ENCODE results near the gene DPYD.

The DPYD gene

DNA sequence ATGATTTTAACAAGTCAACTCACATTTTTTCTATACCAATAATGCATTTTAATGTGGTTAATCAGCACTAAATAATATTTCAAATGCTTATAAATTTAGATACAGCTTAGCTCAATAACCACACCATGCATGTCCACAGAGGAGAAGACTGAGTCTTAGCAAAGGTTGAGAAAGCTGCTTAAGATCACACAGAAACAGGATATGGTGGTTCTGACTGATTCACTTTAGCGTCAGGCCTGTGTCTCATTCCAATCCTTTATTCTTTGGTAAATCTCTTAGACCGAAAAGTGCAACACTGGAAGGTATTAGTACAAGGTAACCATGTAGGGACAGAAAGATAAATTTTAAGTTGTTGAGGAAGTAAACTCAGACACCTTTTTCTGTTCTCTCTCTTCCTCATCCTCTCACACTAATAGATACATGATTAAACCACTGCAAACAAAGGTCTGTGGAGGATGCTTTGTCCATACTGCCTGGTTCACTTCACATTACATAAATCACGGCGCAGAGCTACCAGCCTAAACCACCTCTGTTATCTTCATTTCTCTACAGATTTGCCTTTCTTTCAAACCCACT, 139.0 kb downstream of the DPYD start:
- no peak for DNase-seq

DNA sequence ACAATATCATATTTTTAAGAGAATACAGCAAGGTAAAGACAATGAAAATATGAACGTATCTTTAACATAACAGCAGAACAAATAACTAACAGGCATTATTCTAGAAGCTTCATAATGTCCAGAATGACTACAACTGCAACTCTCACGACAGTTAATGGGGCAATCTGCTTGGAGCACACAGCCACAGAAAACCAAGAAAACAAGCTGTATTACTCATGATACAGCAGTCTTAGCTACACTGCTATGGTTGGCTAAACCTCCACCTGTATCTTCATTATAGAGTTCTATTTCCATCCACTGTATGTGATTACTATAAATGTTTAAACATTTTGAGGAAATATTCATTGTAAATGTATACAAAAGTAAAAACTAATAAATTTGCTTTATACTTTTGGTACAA, 139.9 kb downstream of the DPYD start:
- DNase-seq = no peak

DNA sequence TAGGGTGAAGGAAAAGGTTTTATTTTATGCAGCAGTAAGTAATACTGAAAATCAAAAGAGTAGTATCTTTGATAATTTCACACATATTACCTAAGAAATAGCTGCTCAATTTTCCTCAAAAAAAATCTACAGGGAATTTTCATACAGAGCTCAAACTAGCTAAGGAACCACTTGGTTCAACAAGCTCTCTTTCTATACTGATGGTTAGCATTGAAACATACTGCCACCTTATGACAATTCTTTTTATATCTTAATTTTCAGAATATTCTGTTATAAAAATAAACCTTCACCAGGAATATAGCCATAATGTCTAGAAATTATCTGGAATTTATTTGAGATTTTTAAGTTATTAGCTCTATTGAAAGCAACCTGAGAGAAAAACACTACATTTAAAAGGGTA, 142.1 kb downstream of the DPYD start:
- no peak for DNase-seq

DNA sequence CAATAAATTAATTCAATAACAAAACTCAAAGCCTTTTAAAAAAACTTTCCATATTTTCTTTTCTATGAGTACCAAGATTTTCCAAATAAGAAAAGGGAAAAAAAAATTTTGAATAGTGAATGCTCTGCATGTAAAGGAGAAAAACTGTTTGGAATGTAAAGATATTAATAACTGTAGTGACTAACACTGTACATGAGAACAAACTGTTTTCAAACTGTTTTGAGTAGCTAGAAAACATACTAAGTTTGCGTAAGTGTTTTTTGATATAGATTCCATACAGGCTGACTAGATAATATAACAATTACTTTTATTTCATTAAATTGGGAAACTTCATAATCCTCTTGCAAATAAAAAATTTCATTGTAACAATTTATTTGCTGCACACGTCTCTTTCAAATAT, 150.5 kb downstream of the DPYD start:
- DNase-seq = no peak

DNA sequence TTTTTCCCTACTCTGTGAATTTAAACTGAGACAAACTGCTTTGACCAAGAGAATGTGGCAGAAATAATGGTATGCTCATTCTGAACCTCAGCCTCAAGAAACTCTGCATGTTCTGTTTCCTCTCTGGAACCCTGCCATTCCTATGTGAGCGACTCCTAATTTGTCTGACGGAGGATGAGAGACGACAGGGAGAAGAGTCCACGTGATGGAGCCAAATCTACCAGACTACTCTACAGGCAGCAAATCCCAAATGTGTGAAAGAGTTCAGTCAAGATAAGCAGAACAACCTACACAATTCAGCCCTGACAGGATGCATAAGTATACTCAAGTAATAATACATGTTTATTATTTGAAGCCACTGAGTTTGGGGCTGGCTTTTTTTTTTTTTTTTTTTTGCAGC, 153.5 kb downstream of the DPYD start:
- no peak for DNase-seq

DNA sequence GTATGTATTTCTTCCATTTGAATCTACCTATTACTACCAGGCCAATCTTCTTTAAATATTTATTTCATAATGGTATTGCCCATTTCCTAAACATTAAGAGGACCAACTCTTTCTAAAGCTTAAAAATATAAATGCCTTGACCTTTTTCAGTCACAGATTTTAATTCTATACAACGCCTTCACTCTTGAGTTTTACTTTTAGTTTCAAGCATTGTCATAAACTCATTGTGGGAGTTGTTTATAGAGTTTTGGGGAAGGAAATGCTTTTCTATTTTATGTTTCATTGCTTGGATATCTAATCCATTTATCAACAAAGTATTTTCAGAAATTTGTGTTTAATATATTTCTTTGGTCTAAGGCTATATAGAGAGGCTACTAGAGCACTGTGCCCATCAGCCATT, 155.8 kb downstream of the DPYD start:
- no peak for DNase-seq

DNA sequence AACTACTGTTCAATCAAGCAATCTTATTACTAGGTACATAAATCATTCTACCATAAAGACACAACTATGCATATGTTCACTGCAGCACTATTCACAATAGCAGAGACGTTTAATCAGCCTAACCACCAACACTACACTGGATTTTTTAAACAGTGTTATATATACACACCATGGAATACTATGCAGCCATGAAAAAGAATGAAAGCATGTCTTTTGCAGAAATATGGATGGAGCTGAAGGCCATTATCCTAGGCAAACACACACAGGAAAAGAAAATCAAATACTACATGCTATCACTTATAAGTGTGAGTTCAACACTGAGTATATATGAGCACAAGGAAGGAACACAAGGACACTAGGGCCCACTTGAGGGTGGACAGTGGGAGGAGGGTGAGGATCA, 159.2 kb downstream of the DPYD start:
- DNase-seq = no peak

DNA sequence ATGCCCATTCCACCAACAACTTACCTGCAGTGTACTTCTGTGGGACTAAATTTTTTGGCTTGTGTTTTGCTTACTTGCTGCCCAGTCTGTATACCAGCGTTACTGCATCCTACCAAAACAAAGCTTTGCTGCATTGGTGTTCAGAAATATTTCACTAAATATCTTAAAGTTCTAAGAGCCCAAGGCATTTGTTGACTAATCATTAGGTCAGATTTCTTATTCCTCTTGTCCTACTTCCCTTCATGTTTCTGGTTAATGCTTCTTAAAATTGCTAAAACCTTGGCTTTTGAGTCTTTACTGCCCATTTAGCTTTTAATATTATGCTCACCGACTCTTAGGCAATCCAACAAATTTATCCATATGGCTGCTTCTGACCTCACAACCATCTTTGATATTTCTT, 161.8 kb downstream of the DPYD start:
- DNase-seq = no peak

DNA sequence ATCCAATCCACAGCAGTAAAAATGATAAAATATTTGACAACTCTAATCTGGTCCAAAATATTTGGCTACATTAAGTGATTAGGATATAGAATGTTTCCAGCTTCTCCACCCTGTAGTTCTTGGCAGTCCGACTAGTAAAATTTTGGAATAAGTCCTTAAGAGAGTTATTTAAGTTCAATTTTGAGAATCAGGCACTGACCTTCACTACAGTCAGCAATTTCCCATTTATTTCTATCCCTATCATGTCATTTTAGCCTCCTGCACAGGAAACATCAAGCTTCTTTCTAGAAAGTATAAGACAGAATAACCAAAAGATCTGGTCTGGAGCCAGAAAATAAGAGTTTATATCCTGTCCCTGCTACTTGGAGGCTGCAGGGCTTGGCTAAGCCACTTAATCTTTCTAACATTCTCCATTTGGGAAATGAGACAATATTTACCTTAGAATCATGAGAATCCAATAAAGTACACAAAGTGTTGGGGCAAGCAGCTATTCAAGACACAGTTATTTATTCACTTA, 162.2 kb downstream of the DPYD start:
- no peak for DNase-seq

DNA sequence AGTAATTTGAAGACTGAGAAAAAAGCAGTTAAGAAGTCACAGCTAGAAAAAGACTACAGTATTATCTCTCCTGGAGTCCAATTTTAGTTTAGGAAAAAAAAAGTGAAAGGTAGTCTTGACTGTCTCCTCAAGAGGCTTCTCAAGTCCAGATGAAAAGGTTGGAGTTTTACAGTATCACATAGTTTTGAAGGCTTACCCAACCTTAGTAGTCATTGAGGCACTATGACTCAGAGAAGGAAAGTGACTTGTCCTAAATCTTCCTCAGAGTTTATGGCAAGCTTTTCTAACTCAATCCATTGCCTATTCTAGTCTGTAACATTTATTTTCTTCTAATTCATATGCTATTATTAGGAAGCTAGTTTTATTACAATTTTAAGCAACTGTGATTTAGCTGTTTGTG, 174.9 kb downstream of the DPYD start:
- DNase-seq = no peak

DNA sequence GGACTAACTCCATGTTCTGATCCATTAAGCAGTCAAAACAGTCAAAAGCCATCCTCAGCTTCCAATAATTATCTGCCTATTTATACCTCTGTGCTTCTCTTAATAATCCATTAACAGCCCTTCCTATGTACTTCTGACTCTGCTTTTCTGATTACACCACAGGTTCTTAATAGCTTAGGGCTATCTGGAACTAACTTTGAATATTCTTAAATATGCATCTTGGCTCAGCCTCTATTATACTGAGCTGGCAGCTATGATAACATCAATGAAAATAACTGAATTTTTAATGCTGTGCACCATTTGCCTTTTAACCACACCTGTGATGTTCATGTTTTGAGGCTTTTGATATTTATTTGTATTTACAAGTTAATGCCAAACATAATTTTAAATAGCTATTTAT, 175.9 kb downstream of the DPYD start:
- DNase-seq = no peak

DNA sequence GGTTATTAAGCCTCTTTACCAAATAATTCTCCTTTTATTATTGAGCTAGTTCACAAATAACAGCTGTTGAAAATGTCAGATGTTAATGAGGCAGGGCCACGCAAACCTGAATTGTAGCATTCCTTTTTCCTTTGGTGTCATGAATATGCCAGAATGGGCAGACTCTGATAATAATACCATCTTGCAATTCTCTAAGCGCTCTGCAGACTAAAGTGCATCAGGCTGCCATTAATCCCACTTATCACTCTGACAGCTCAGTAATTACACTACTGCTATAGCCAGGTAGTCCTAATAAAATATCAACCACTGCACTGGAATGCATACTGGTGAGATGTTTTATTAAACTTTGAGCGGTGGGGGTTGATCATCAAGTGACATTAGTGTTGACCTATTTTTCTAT, 177.7 kb downstream of the DPYD start:
- DNase-seq = no peak

DNA sequence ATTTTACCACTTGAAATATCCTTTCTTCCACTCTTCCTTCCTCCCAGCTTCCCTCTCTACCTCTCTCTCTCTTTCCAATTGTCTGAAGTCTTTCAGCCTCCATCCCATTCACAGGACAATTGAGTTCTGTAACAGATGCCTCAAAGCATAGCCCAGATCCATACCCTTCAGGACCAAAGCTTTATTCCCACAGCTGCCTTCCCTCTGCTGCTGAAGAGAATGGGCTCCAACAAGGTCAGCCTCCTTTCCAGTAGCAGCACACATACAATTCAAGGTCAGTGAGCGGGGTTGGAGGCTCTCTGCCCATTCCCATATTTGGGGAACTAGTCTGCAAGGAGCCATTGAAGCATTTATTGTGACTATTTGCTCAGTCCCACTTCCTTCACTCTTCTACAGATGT, 179.9 kb downstream of the DPYD start:
- no peak for DNase-seq

DNA sequence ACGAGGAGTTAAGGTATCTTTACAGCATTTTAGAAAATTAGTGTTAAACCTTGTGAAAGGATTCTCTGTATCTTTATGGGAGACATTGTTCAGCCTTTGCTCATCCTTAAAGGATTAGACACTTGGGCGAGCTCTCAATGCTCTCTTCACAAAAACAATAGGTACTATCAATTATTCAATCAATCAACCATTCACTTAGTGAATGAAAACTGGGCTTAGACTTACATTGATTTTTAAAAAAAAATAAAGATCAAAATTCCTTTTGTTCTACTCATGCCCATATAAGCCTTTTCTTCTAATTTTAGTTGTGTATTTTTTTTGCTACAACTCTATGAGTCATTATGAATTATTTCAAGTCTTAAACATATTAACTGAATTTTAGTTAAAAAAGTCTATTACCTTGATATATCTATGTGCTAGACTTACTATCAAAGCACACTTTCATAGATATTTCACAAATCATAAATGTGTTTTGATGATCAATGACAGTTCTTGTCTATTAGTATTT, 181.2 kb downstream of the DPYD start:
- DNase-seq = no peak

DNA sequence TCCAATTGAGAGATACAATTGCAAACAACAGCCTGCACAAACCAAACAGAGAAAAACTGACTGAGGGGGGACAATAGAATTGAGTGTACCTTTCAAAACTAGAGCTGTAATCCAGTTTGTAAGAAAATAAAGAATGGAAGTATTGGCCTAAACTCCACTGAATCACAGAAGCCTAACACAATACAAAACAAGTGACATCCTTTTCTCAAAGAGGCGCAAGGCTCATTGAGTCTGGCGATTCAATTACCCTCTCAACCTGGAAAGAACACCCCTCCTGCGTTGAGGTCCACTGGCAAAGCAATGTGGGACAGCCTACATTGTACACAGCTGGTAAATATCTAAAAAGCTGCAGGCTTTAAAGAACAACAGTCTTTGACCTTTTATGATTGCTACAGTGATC, 182.6 kb downstream of the DPYD start:
- DNase-seq = no peak

DNA sequence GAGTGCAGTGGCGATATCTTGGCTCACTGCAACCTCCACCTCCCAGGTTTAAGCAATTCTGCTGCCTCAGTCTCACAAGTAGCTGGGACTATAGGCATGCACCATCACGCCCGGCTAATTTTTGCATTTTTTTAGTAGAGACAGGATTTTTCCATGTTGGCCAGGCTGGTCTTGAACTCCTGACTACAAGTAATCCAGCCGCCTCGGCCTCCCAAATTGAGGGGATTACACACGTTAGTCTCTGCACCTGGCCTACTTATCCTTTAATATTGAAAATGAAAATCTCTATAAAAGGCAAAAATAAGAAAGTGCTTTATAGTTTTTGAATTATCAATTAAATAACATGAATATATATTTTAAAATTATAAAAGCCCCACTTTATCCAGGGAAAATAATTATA, 190.6 kb downstream of the DPYD start:
- no peak for DNase-seq

DNA sequence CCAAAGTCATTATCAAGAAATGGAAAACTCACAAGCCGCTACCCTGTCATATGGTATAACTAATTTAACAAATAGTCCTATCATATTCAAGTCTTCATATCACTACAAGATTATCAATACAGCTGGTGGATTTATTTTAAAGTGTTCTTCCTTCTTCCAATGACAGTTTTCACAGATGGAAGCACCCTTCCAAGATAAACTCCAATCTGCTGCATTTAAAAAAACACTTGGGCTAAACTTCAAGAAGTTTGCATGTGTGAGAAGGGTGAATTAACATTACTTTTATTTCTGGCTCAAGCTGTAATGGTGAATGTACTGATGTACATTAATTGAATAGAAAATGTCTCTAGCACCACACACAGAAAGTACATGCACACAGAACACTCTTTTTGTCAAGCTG, 192.4 kb downstream of the DPYD start:
- no peak for DNase-seq

DNA sequence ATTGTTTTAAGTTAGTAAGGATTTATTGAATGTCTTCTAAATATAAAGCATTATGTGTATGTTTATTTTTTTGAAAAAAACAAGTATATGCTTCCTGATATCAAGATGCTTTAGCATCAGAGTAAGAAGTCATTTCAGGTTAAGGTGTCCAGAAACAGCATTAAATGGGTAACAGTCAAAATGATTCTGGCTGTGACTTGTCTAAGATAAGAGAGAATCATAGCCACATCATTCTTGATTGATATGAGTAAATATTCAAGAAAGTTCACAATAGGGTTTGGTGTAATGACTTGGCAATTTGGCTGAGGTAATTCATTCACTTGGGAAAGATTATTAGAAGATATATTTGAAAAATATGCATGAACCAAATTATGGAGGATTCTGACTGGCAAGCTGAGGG, 193.8 kb downstream of the DPYD start:
- no peak for DNase-seq

DNA sequence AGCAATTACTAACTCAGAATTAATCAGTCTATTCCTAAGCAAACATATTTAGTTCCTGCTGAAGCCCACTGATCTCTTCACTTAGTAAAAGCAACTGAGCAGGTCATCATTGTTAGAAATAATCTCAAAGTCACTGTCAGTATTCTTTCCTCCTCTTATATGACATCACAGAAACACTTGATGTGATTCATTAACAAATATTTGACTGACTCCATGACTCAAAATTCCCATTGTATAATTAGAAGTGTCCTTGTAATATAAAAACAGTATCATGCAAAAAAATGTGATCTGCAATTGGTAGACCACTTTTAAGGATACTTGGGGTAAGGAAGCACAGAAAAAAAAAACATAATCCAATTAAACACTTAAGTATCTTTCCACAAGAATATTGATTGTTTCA, 194.4 kb downstream of the DPYD start:
- no peak for DNase-seq

DNA sequence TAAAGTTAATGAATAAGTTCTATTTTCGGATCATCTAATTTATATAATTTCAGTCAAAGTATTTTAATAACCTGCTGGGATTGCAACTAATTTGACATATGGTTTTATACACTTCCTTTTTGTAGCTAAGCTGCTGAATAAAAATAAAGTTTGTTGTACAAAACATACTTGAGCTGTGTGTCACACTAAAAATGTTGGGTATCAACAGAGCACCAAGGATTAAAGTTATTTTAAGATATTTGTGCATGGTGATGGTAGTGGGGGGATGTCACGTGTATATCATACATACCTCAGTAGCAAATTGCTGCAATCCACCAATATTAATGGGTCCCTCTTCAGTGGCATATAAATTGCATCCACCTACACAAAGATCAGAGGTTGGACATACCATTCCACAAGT, 199.6 kb downstream of the DPYD start:
- DNase-seq = no peak

DNA sequence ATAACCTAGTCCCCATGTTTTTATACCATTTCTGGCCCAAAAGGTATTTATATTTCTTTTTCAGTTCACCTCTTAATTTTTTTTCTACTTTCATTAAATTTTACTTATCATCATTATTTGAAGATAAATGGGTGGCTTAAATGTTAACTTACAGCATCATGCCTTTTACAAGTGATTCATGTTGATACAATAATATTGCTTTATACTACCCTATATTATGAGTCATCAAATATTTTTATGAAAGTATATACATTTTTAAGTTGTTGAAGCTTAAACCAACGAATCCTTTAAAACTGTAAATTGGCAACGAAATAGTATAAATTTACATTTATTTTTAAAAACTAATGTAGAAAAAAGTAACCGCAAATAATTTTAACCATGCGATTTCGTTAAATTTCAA, 207.9 kb downstream of the DPYD start:
- no peak for DNase-seq

DNA sequence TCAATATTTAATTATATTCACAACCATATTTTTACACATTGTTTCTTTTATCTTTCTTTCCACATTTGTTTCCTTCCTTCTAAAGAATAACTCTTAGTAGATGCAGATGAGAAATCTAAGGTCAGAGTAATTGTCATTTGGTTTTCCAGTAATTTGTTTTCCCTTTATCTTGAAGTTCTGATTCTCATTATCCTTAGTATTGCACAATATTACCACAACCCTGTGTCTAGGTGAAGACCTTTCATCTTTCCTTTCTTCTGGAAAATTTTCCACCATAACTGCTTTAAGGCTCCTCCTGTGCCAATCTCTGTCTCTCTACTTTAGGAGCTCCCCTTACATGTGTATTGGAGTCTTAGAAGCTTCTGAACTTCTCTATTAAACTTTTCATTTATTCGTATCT, 209.0 kb downstream of the DPYD start:
- DNase-seq = no peak

DNA sequence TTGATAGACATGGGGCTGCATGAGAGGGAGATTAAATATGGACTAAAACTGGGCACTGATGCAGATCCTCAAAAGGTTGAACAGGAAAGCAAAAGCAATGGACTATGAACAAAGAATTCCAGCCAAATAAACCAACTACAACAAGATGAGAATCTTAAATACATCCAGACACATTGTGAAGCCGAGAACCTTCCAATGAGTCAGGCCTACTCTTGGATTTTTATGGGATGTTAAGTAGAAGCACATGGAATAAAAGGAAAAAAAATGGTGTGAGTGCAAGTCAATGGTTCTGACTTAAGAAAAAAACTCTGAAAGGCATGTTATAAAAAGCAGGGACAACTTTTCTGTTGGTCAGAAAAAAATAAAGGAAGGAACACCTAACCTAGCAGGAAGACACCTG, 227.2 kb downstream of the DPYD start:
- DNase-seq = no peak

DNA sequence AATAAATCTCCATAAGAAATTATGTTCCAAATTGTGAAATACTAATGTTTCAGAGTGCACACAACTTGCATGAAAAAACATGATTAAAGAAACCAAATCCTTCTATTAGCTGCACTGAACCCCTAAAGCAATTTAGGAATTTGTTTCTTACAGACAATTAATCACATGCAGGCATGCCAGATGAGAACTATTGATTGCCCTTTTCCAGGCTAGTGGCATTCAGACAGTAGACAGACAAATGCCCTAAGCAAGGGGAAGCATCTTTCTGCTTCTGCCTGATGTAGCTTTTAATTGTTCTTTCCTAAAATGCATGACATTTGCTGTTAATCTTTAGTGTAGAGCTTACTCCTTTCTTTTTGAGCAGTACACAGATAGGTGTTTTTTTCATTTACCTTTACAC, 229.5 kb downstream of the DPYD start:
- DNase-seq = no peak

DNA sequence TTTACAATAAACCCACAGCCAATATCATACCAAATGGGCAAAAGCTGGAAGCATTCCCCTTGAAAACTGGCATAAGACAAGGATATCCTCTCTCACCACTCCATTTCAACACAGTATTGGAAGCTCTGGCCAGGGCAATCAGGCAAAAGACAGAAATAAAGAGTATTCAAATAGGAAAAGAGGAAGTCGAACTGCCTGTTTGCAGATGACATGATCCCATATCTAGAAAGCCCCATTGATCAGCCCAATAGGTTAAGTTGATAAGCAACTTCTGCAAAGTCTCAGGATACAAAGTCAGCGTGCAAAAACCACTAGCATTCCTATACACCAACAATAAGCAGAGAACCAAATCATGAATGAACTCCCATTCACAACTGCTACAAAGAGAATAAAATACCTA, 235.5 kb downstream of the DPYD start:
- DNase-seq = no peak

DNA sequence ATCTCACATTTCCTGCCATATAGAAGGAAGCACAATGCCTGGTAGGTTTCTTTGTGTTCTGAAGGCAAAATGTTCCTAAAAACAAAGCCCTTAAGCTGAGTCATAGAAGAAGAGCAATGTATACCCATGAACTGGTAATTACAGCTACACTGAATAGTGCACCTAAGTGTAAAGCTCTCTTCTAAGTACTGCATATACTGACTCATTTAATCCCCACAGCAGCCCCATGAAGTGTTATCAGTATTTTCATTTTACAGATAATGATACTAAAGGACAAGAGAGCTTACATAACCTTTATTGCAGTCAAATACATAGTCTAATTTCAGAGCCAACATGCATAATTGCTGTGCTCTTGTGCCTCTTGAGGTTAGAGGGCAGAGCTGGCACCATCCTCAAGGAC, 239.9 kb downstream of the DPYD start:
- no peak for DNase-seq

Measured in activated CD8-positive, alpha-beta memory T cell treated with anti-CD3 and anti-CD28 coated beads, Interleukin-2, amount 50 U/mL, for 4 hours (primary cell).